IMR-90 (cell line): Measurements from ENCODE around the gene PARD3. TPM values are rescaled to one million over a fixed set of nuclear protein-coding genes. Genes with fewer than 3 reads are reported as not detected.

Experiments
- ATAC-seq: fragments of 200-7000 bp; cut with Tn5 transposase; 2 replicates; pipeline ENCODE4 v1.9.1; 2020; ENCODE audit warnings: low read depth, mild to moderate bottlenecking, moderate library complexity
- BruUV-seq: library from RNA; stranded (reverse); fragments of 400-500 nt; replicated peaks from 2 replicates; lab custom pipeline; 2021; lab: Mats Ljungman, UMichigan
- CTCF ChIA-PET: fragments of 300-600 bp; formaldehyde crosslinking; extraction: SDS; loops from one replicate; lab custom pipeline; 2021; ENCODE audit warnings: antibody characterized with exemption; lab: Yijun Ruan, JAX
- POLR2A ChIA-PET: fragments of 300-600 bp; sonication (Branson Sonifier 250); formaldehyde crosslinking; loops from one replicate; lab custom pipeline; 2022; ENCODE audit warnings: antibody characterized with exemption; ENCODE audit not compliant: unreplicated experiment; lab: Charles Lee
- DNase-seq: peaks from one replicate; pipeline ENCODE4 v3.0.0; 2013
- H2AFZ ChIP-seq: replicated peaks from 2 replicates; pipeline ENCODE3; 2013; ENCODE audit warnings: low read length, mild to moderate bottlenecking; ENCODE audit not compliant: poor library complexity
- H2AK5ac ChIP-seq: 2 replicates; pipeline ENCODE4 v1.6.1; 2013; ENCODE audit warnings: low read depth, low read length, inconsistent platforms
- H2AK9ac ChIP-seq: replicated peaks from 2 replicates; pipeline ENCODE3; 2013; ENCODE audit warnings: mild to moderate bottlenecking, low read depth, low read length, moderate library complexity; ENCODE audit not compliant: poor library complexity
- H2BK120ac ChIP-seq: 2 replicates; pipeline ENCODE4 v1.6.1; 2013; ENCODE audit warnings: low read depth, low read length, inconsistent platforms
- H2BK15ac ChIP-seq: 3 replicates; pipeline ENCODE4 v1.6.1; 2013; ENCODE audit warnings: low read depth, low read length, inconsistent platforms
- H2BK20ac ChIP-seq: 2 replicates; pipeline ENCODE4 v1.6.1; 2013; ENCODE audit warnings: low read depth, mild to moderate bottlenecking, inconsistent platforms, low read length, moderate library complexity
- H2BK5ac ChIP-seq: 2 replicates; pipeline ENCODE4 v1.6.1; 2013; ENCODE audit warnings: mild to moderate bottlenecking, low read depth, low read length, inconsistent platforms; ENCODE audit not compliant: poor library complexity, severe bottlenecking
- H3K14ac ChIP-seq: replicated peaks from 2 replicates; pipeline ENCODE4 v1.6.1; 2013; ENCODE audit warnings: low read depth, low read length, inconsistent platforms
- H3K18ac ChIP-seq: 2 replicates; pipeline ENCODE4 v1.6.1; 2013; ENCODE audit warnings: low read depth, low read length, control low read depth
- H3K23ac ChIP-seq: 2 replicates; pipeline ENCODE4 v1.6.1; 2013; ENCODE audit warnings: low read depth, low read length, inconsistent platforms
- H3K27ac ChIP-seq: 2 replicates; pipeline ENCODE4 v1.5.1; 2013; ENCODE audit warnings: mild to moderate bottlenecking, control low read depth, low read length; ENCODE audit not compliant: insufficient read depth
- H3K27me3 ChIP-seq: 2 replicates; pipeline ENCODE4 v1.6.1; 2013; ENCODE audit warnings: low read length; ENCODE audit not compliant: control insufficient read depth, insufficient read depth
- H3K36me3 ChIP-seq: 2 replicates; pipeline ENCODE4 v1.6.1; 2013; ENCODE audit warnings: low read length, mixed read lengths; ENCODE audit not compliant: control insufficient read depth, insufficient read depth
- H3K4ac ChIP-seq: 2 replicates; pipeline ENCODE4 v1.6.1; 2013; ENCODE audit warnings: low read depth, low read length, inconsistent platforms
- H3K4me1 ChIP-seq: 2 replicates; pipeline ENCODE4 v1.6.1; 2013; ENCODE audit warnings: low read length, mixed read lengths; ENCODE audit not compliant: control insufficient read depth, insufficient read depth
- H3K4me2 ChIP-seq: 2 replicates; pipeline ENCODE4 v1.6.1; 2013; ENCODE audit warnings: low read depth, mild to moderate bottlenecking, control low read depth, low read length, moderate library complexity
- H3K4me3 ChIP-seq: 2 replicates; pipeline ENCODE4 v1.5.1; 2013; ENCODE audit warnings: low read depth, mild to moderate bottlenecking, control low read depth, low read length, moderate library complexity; ENCODE audit not compliant: insufficient read depth
- H3K56ac ChIP-seq: 2 replicates; pipeline ENCODE4 v1.6.1; 2013; ENCODE audit warnings: low read length, inconsistent platforms; ENCODE audit not compliant: insufficient read depth; ENCODE audit errors: extremely low read depth
- H3K79me1 ChIP-seq, 2 experiments: 2 replicates each; pipeline ENCODE4 v1.6.1; 2013; ENCODE audit warnings: low read length in 2 of 2, inconsistent platforms in 1 of 2, low read depth in 1 of 2
- H3K9ac ChIP-seq: 2 replicates; pipeline ENCODE4 v1.6.1; 2013; ENCODE audit warnings: low read depth, low read length, control low read depth
- H3K9me1 ChIP-seq: 2 replicates; pipeline ENCODE4 v1.6.1; 2013; ENCODE audit warnings: low read length, inconsistent platforms; ENCODE audit not compliant: insufficient read depth
- H3K9me3 ChIP-seq: 2 replicates; pipeline ENCODE4 v1.6.1; 2013; ENCODE audit warnings: low read length; ENCODE audit not compliant: control insufficient read depth, insufficient read depth
- H4K20me1 ChIP-seq: 2 replicates; pipeline ENCODE4 v1.6.1; 2013; ENCODE audit warnings: low read length, inconsistent platforms; ENCODE audit not compliant: insufficient read depth
- H4K5ac ChIP-seq: 2 replicates; pipeline ENCODE4 v1.6.1; 2013; ENCODE audit warnings: mild to moderate bottlenecking, low read depth, low read length, control low read depth
- H4K8ac ChIP-seq, 2 experiments: 2 replicates each; pipeline ENCODE4 v1.6.1; 2013; ENCODE audit warnings: low read depth in 2 of 2, low read length in 2 of 2, control low read depth in 1 of 2, inconsistent platforms in 1 of 2
- H4K91ac ChIP-seq: 2 replicates; pipeline ENCODE4 v1.6.1; 2013; ENCODE audit warnings: low read depth, low read length, inconsistent platforms; ENCODE audit not compliant: insufficient read depth
- BHLHE40 ChIP-seq: fragments of 150-350 bp; IDR thresholded peaks from 2 replicates; pipeline ENCODE4 v1.6.1; 2016; ENCODE audit warnings: mild to moderate bottlenecking, low read depth, low read length
- CEBPB ChIP-seq: IDR thresholded peaks from 2 replicates; pipeline ENCODE4 v1.6.1; 2012; ENCODE audit warnings: low read depth, low read length, improper control_type of control experiment
- CHD1 ChIP-seq: IDR thresholded peaks from 2 replicates; pipeline ENCODE4 v1.6.1; 2012; ENCODE audit warnings: low read depth, low read length, improper control_type of control experiment
- ELK1 ChIP-seq: fragments of 150-350 bp; IDR thresholded peaks from 2 replicates; pipeline ENCODE4 v1.6.1; 2016; ENCODE audit warnings: low read depth, mild to moderate bottlenecking, low read length, moderate library complexity, borderline replicate concordance
- FOS ChIP-seq: fragments of 150-350 bp; IDR thresholded peaks from 2 replicates; pipeline ENCODE4 v1.6.1; 2016; ENCODE audit warnings: low read depth, low read length
- MAFK ChIP-seq: IDR thresholded peaks from 2 replicates; pipeline ENCODE4 v1.6.1; 2012; ENCODE audit warnings: low read depth, low read length, improper control_type of control experiment
- MAZ ChIP-seq: IDR thresholded peaks from 2 replicates; pipeline ENCODE4 v1.6.1; 2012; ENCODE audit warnings: low read depth, mild to moderate bottlenecking, low read length, improper control_type of control experiment, moderate library complexity, borderline replicate concordance
- MXI1 ChIP-seq: IDR thresholded peaks from 2 replicates; pipeline ENCODE4 v1.6.1; 2012; ENCODE audit warnings: low read depth, mild to moderate bottlenecking, low read length, moderate library complexity, borderline replicate concordance
- NFE2L2 ChIP-seq: fragments of 150-350 bp; IDR thresholded peaks from 2 replicates; pipeline ENCODE4 v1.6.1; 2016; ENCODE audit warnings: low read depth, mild to moderate bottlenecking, low read length
- POLR2A ChIP-seq: IDR thresholded peaks from 2 replicates; pipeline ENCODE4 v1.6.1; 2012; ENCODE audit warnings: mild to moderate bottlenecking, low read depth, low read length
- RAD21 ChIP-seq: IDR thresholded peaks from 2 replicates; pipeline ENCODE4 v1.6.1; 2012; ENCODE audit warnings: low read length, improper control_type of control experiment
- RCOR1 ChIP-seq: IDR thresholded peaks from 2 replicates; pipeline ENCODE4 v1.6.1; 2012; ENCODE audit warnings: mild to moderate bottlenecking, low read length, improper control_type of control experiment; ENCODE audit not compliant: insufficient replicate concordance
- RFX5 ChIP-seq: IDR thresholded peaks from 2 replicates; pipeline ENCODE4 v1.8.0; 2012; ENCODE audit warnings: low read depth, mild to moderate bottlenecking, low read length, moderate library complexity
- SMC3 ChIP-seq: fragments of 150-350 bp; IDR thresholded peaks from 2 replicates; pipeline ENCODE4 v1.6.1; 2016; ENCODE audit warnings: low read depth, mild to moderate bottlenecking, antibody characterized with exemption, low read length, moderate library complexity
- WGBS, 2 experiments: methylation state at CpG; one replicate each; pipeline versions ENCODE4 v1.1.5 to v1.1.7; 2013; ENCODE audit warnings: missing lambda C conversion rate in 2 of 2; ENCODE audit not compliant: insufficient read length in 1 of 2; ENCODE audit errors: extremely low coverage in 2 of 2; 5-methylcytosine and 5-hydroxymethylcytosine counted together
- dilution Hi-C: fragments of 300-500 bp; cut with HindIII; formaldehyde crosslinking; loops from one replicate; pipeline ENCODE4 v1.14.3; 2018; ENCODE audit warnings: low sequenced_read_pairs; ENCODE audit not compliant: unreplicated experiment
- in situ Hi-C: fragments of 300-500 bp; cut with MboI; formaldehyde crosslinking; loops from 3 replicates; pipeline ENCODE4 v1.14.3; 2019; ENCODE audit warnings: low sequenced_read_pairs, inconsistent platforms, mixed read lengths
- intact Hi-C: fragments of 100-400 bp; cut with micrococcal nuclease; formaldehyde crosslinking; loops from 2 replicates; pipeline ENCODE4 v1.10.0; 2022
- polyA plus RNA-seq, 3 experiments: library from polyadenylated mRNA; depleted of rRNA; stranded (reverse); fragments of >200 nt; gene quantifications; 2 replicates each; pipeline ENCODE4 v1.2.3, GENCODE V29; 2012; ENCODE audit warnings: low replicate concordance in 1 of 3
- total RNA-seq: library from RNA; depleted of rRNA; stranded (reverse); fragments of >200 nt; gene quantifications from 2 replicates; pipeline ENCODE4 v1.2.3, GENCODE V29; 2012
- TF ChIP-seq, protein P1 (sequence below): conservative IDR thresholded peaks from 2 replicates; pipeline ENCODE4 v1.5.1; 2012; ENCODE audit warnings: mild to moderate bottlenecking, low read depth, low read length, improper control_type of control experiment
- TF ChIP-seq, protein P2 (sequence below): fragments of 150-350 bp; IDR thresholded peaks from 2 replicates; pipeline ENCODE4 v1.6.1; 2017; ENCODE audit warnings: mild to moderate bottlenecking, antibody characterized with exemption, low read length, low read depth

The PARD3 gene
- total and polyA plus RNA-seq, 2 of the 4 experiments (the other 2 are of a cell fraction), result 14.6 to 37.5 TPM

DNA sequence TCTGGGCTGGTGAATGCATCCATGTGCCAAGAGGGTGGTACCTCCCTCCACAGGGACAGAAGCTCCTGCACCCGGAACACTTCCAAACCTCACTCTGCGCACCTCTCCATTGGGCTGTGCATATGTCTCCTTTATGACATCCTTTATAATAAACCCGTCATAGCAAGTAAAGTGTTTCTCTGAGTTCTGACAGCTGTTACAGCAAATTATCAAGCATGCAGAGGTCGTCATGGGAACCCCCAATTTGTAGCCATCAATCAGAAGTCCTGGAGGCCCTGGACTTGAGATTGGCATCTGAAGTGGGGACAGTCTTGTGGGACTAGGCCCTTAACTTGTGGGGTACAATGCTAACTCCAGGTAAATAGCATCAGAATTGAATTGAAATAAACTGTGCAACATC is 29.4 kb upstream of the PARD3 start:
- Histone ChIP-seq H4K20me1 (no peaks in the 10 kb centered on the region), H2BK20ac (no peak overlapping the region), H3K79me1 (no peaks in the 10 kb centered on the region), H3K27ac (no peak overlapping the region), H3K36me3 (no peaks in the 10 kb centered on the region), H4K8ac (no peak overlapping the region), H2AFZ (no peak overlapping the region), H2AK5ac (no peak overlapping the region), H3K4me1 (no peaks in the 10 kb centered on the region), H3K18ac (no peak overlapping the region), H2BK5ac (no peak overlapping the region), H2BK15ac (no peak overlapping the region), H3K27me3 (peaks cover 22% of the 10 kb centered on the region), H3K9me3 (no peaks in the 10 kb centered on the region), H3K4me3 (no peak overlapping the region), H3K4me2 (no peak overlapping the region), H4K5ac (no peak overlapping the region), H2BK120ac (no peak overlapping the region), H3K9ac (no peak overlapping the region), H4K91ac (no peak overlapping the region), H3K14ac (no peak overlapping the region), H3K23ac (no peak overlapping the region), H3K56ac (no peak overlapping the region), H2AK9ac (no peak overlapping the region), H3K9me1 (no peaks in the 10 kb centered on the region), H3K4ac (no peak overlapping the region)
- no peak for ATAC-seq
- intact Hi-C loops (no loop called here), dilution Hi-C loops (no loop called here), in situ Hi-C loops (no loop called here)
- TF ChIP-seq RFX5, result no peak
- no peak for TF ChIP-seq MAZ
- TF ChIP-seq CEBPB, result no peak
- TF ChIP-seq ELK1, result no peak
- TF ChIP-seq RAD21, result no peak
- no peak for TF ChIP-seq CHD1
- no peak for TF ChIP-seq MXI1
- no peak for TF ChIP-seq MAFK
- no peak for TF ChIP-seq SMC3
- no peak for TF ChIP-seq BHLHE40
- TF ChIP-seq FOS, result no peak
- TF ChIP-seq, protein P1, sequence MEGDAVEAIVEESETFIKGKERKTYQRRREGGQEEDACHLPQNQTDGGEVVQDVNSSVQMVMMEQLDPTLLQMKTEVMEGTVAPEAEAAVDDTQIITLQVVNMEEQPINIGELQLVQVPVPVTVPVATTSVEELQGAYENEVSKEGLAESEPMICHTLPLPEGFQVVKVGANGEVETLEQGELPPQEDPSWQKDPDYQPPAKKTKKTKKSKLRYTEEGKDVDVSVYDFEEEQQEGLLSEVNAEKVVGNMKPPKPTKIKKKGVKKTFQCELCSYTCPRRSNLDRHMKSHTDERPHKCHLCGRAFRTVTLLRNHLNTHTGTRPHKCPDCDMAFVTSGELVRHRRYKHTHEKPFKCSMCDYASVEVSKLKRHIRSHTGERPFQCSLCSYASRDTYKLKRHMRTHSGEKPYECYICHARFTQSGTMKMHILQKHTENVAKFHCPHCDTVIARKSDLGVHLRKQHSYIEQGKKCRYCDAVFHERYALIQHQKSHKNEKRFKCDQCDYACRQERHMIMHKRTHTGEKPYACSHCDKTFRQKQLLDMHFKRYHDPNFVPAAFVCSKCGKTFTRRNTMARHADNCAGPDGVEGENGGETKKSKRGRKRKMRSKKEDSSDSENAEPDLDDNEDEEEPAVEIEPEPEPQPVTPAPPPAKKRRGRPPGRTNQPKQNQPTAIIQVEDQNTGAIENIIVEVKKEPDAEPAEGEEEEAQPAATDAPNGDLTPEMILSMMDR, result no peak
- TF ChIP-seq RCOR1, result no peak
- TF ChIP-seq POLR2A, result no peak
- no peak for TF ChIP-seq NFE2L2
- TF ChIP-seq, protein P2, sequence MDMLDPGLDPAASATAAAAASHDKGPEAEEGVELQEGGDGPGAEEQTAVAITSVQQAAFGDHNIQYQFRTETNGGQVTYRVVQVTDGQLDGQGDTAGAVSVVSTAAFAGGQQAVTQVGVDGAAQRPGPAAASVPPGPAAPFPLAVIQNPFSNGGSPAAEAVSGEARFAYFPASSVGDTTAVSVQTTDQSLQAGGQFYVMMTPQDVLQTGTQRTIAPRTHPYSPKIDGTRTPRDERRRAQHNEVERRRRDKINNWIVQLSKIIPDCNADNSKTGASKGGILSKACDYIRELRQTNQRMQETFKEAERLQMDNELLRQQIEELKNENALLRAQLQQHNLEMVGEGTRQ, result no peak
- POLR2A ChIA-PET, result no interaction called here
- WGBS, 2 experiments, result 54% methylated on average over 2 of the region's 4 CpGs; no CpG with 5 or more reads in 1 of the 2 experiments
- no TSS peak for BruUV-seq
- CTCF ChIA-PET, result no interaction called here
- DNase-seq, result no peak
